Activated CD8-positive, alpha-beta memory T cell treated with anti-CD3 and anti-CD28 coated beads for 1 hour (primary cell): ENCODE measurements around the gene SAFB.
"Not testable (repeated sequence)": the region's sequence is repeated elsewhere in the genome, so short reads cannot be mapped to it uniquely, and the experiment has no call there.

ENCODE experiments used
- DNase-seq, 2 donors: peaks; one replicate each; pipeline ENCODE4 v3.0.0-alpha.2; 2020; ENCODE audit warnings: low read depth in 1 of 2; ENCODE audit errors: extremely low read depth in 1 of 2

SAFB gene

GRCh38 chr19:5696196-5697021 lies 73.5 kb downstream of the SAFB start:
- no peak for DNase-seq

DNA sequence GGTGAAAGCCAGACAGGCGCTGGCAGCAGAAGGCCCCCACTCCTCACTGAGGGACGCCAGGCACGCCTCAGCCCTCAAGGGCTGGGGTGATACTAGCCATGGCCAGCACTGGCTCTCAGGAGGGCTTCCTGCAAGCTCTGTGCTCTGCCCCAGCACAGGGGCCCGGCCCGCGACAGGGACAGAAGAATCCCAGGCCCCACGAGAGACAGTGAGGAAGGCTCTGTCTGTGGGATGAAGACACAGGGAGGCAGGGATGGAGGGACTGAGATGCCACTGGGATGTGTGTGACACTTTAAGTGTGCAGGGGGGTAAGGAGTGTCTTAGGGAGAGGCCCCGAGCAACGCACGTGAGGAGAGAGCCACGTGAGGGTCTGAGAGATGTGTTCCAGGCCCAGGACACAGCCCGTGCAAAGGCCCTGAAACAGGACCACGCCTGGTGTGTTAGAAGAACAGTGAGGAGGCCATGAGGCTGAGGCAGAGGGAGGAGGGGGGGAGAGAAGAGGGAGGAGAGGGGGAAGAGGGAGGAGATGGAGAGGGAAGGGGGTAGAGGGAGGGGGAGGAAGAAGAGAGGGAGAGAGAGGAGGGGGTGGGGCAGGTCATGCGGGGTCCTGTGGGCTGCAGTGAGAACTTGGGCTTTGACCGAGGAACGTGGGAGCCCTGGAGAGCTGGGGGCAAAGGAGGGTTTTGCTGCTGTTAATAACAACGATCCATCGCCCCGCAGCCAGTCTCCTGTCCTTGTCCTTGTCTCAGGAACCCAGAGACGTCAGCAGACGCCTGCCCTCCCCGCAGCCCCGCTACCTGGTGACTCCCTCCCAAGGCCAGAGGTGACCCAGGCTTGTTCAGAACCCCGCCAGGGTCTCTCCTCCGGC lies 74.4 kb downstream of the SAFB start:
- DNase-seq: no peak

DNA sequence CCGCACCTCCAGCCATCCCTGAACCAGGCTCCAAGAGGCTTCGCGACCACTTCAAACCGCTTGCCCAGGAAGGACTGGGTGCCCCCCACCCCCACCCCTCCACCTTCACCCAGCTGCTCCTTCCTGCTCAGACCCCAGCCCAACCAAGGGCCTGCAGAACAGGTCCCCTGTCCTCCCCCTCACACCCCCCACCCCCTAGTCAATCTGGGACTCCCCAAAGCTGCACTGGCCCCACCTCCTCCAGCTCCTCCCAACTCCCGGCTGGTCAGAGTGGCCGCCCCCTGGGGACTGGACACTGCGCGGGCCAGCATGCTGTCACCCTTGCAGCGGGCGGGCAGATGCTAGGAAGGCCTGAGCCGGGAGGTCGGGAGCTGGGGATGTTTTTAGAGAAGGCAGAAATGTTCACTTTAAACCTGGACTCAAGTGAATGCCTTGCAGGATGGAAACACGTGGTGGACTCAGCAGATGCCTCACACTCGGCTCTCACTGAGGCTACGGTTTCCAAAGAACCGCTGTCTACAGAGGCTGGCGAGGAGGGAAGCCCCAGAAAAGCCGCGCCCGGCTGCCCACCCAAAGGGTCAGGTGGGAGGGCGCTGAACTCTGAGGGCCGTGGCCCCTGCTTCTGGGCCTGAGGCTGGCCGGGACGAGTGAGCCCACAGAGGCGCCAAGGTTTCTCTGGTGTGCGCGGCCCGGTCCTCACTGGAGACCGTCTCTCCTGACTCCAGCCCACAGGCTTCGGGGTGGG lies 75.2 kb downstream of the SAFB start:
- no peak for DNase-seq

DNA sequence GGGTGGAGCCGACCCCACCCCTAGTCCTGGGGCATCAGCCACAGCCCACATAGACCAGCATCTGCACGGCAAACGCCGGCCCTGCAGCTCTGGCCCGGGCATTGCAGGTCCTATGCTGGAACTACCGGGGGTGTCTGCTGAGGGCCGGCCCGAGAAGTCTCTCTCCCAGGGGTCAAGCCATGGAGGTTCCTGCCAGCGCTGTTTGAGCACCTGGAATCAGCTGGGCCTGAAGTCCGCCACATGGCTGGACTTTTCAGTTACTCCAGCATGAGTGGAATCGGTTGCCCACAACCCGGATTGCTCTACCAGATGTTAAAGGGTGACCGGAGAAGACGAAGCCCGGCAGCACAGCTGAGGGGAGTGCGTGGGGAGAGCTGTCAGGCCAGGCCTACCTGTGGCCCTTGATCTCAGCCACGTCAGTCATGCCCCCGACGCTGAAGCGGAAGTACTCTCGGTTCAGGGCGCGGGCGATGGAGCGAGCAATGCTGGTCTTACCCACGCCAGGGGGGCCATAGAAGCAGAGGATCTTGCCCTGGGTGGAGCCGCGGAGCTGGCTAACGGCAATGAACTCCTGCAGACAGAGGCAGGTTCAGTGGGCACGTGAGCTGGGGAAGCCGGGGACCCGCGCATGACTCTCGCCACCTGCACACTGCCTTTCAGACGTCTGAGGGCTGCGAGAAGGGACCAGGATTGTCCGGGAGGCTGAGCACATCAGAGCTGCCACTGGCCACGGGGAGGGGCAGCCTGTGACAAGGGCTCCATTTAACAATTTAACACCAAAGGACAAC lies 75.9 kb downstream of the SAFB start:
- no peak for DNase-seq

GRCh38 chr19:5700455-5701092 lies 77.7 kb downstream of the SAFB start:
- no peak for DNase-seq

DNA sequence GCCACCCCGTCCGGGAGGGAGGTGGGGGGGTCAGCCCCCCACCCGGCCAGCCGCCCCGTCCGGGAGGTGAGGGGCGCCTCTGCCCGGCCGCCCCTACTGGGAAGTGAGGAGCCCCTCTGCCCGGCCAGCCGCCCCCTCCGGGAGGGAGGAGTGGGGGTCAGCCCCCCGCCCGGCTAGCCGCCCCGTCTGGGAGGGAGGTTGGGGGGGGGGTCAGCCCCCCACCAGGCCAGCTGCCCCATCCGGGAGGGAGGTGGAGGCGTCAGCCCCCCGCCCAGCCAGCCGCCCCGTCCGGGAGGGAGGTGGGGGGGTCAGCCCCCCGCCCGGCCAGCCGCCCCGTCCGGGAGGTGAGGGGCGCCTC lies 79.1 kb downstream of the SAFB start:
- not testable (repeated sequence) for DNase-seq

GRCh38 chr19:5703819-5704818 lies 81.2 kb downstream of the SAFB start:
- DNase-seq: no peak

GRCh38 chr19:5705552-5705951 lies 82.7 kb downstream of the SAFB start:
- no peak for DNase-seq

- no peak for DNase-seq
Measured at GRCh38 chr19:5706876-5707573, 84.1 kb downstream of the SAFB start.

DNA sequence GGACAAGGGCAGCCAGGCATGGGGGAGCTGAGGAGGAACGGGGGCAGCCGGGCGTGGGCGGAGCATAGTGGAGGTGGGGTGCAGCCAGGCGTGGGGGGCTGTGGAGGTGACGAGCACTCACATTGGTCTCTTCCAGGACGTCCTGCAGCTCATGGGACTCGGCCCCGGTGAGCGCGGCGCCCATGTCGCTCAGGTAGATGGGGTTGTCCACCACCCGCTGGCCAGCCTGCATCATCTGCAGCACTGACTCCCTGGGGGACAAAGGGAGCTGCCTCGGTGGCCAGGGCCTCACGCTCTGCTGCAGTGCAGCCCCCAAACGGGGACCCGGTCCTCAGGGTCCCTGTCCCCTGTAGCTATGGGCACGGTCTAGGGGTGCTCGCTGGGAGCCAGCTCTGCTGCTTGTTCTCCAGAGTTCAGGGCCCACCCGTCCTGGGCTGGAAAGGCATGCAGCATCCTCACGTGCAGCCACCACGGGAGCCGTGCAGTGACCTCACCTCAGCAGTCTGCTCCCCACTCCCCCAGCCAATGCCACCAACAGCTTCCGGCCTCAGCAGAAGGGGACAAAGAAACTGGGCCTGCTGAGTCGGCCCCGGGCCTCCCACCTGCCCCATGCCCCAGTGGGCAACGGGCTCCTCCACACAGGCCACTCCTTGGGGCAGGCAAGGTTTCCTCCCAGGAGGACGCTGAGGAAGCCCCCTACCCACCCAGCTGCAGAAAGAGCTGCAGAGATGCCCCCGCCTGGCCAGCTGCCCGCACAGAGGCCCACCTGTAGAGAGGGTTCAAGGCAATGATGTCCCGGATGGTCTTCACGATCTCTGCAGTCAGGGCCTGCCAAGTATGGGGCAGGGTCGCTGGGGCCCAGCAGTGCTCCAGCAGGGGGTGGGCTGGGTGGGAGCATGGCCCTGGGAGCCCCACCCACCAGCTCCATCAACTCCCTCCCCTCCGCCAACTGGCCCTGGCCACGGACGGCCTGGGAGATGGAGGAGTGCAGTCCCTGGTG lies 85.0 kb downstream of the SAFB start:
- DNase-seq: no peak

DNA sequence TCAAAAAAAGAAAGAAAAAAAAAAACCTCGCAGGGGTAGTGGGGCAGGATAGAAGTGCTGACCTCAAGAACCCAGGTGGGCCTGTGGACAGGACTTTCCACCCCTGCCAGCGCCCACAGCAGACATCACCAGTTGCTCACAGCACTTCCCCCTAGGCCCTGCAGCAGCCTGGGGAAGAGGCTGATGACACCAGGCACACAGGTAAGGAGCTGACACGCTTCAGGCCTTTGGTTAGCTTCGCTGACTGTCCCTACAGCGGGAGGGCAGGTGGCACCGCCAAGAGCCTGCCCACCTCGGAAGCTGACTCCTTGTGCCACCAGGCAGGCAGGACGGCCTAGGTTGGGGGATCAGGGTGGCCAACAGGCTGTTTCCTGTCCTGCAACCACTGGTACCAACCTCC lies 88.1 kb downstream of the SAFB start:
- no peak for DNase-seq

DNA sequence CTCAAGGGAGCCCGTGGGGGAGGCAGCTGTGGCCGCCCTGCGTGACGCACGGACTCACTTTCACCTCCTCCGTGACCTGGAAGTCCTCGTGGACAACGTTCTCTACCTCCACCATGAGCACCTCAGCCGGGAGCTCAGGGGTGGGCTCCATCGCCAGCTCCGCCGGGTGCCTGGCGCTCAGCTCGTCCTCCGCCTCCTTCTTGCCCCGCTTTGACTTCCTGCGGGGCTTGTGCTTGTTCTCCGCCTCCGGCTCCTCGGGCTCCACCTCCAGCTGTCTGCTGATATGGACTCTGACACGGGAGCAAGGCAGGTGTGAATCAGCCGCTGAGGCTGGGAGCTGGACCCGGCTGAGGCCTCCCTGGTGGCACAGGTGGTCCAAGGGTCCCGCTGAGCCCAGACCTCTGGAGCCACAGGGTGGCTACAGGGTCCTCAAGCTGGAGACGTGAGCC lies 88.9 kb downstream of the SAFB start:
- DNase-seq: no peak

DNA sequence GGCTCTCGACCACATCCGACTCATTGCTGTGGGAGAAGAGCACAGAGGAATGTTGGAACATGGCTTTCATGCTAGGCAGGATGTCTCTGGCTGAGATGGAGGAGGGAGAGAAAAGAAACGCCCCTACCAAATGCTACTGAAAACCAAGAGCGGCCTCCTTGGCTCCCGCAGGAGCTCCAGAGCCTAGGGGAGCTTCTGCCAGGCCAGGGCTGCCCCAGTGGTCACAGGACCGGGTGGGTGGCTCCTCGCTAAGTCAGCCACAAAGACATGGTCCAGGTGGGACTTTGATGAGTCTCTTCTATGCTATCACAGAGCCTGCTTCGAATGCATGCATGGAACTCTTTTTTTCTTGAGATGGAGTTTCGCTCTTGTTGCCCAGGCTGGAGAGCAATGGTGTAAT lies 90.3 kb downstream of the SAFB start:
- DNase-seq: no peak

DNA sequence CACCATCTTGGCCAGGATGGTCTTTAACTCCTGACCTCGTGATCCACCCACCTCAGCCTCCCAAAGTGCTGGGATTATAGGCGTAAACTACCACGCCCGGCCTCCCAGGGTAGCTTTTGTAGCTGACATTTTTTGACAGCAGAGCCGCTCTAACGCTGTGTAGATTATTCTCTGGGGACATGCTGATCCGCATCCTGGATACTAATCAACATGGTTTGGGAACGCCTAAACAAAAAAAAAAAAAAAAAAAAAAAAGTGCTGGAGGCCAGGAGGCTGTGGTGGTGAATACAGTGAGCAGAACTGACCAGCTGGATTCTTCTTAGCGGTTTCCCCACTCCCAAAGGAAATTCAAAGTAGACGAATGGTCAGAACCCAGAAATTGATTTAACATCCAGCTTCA lies 91.9 kb downstream of the SAFB start:
- no peak for DNase-seq

DNA sequence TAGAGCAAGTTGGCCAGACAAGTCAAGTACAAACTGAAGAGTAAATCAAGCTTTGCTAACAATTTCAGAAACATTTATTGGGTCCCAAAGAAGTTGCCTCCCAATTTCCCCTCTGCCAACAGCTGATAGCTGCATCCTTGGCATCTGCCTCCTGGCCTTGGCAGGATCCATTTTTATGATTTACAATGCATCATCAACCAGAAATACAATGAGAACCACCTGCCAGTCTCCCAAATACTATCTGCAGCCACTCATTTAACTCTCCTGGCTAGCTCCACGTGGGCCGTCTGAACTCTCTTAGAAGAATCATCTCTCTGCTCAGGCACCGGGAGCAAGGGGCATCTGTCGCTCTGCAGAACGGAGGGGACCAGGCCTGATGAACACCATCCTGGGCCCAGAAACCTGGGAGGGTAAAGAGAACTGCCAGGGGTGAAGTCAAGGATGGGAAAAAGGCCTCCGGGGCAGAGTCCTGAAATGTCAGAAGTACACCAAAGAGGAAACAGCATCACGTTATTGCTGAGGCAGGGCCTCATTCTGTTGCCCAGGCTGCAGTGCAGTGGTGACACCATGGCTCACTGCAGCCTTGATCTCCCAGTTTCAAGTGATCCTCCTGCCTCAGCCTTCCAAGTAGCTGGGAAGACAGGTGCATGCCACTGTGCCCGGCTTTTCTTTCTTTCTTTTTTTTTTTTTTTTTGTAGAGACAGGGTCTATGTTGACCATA lies 94.5 kb downstream of the SAFB start:
- no peak for DNase-seq
